SU-DHL-6 (cell line): ENCODE measurements around the gene MYBPH.

Experiments
- CTCF ChIP-seq: fragments of 200-600 bp; sonication (generic); IDR thresholded peaks from one replicate; pipeline ENCODE4 v1.5.1; 2017; ENCODE audit warnings: antibody characterized with exemption, mild to moderate bottlenecking, low read length, moderate library complexity; ENCODE audit not compliant: insufficient read depth, poor library complexity, severe bottlenecking
- EZH2phosphoT487 ChIP-seq: fragments of 200-600 bp; sonication (generic), shearing (Covaris generic); conservative IDR thresholded peaks from 2 replicates; pipeline ENCODE4 v1.6.1; 2018; ENCODE audit warnings: mild to moderate bottlenecking, antibody characterized with exemption, low read length, moderate library complexity, mixed read lengths

GRCh38 chr1:203186091-203186445 is 10.4 kb upstream of the MYBPH start:
- TF ChIP-seq CTCF, result no peak
- TF ChIP-seq EZH2phosphoT487, result no peak
